K562 (cell line): Measurements from ENCODE around the gene MIER2. TPM values are rescaled to one million over a fixed set of nuclear protein-coding genes. Genes with fewer than 3 reads are reported as not detected.
A peak's percentile ranks its signal among the peaks of the same experiment; 100 is the strongest.

Source experiments
- CEBPG ChIP-seq, 3 experiments: fragments of 200-800 bp in 1 of 3; sonication (Bioruptor generic) in 1 of 3; sonication (generic) in 1 of 3; formaldehyde crosslinking in 1 of 3; IDR thresholded peaks in 2 of 3; conservative IDR thresholded peaks in 1 of 3; 2 replicates each; pipeline versions ENCODE4 v1.6.1 to v1.8.0; 2016 to 2022; ENCODE audit warnings: missing compliant biosample characterization in 2 of 3, missing genetic modification characterization in 2 of 3, mild to moderate bottlenecking in 1 of 3, missing genetic modification reagents in 1 of 3
- KDM4B ChIP-seq, 2 experiments: fragments of 450-650 bp in 1 of 2; sonication (generic) in 1 of 2; IDR thresholded peaks; 2 replicates each; pipeline ENCODE4 v1.6.1; 2016 to 2017; ENCODE audit warnings: borderline replicate concordance in 2 of 2, antibody characterized with exemption in 1 of 2, low read depth in 1 of 2, mild to moderate bottlenecking in 1 of 2
- PRPF4 ChIP-seq: fragments of 200-400 bp; formaldehyde crosslinking; IDR thresholded peaks from one replicate; pipeline ENCODE4 v1.6.1; 2017; ENCODE audit warnings: low read length, low read depth, mild to moderate bottlenecking; ENCODE audit not compliant: insufficient read depth, poor library complexity, severe bottlenecking
- TCF7 ChIP-seq: sonication (generic); IDR thresholded peaks from 2 replicates; pipeline ENCODE4 v1.6.1; 2016; ENCODE audit warnings: antibody characterized with exemption, borderline replicate concordance
- THRAP3 ChIP-seq: fragments of 450-650 bp; IDR thresholded peaks from 2 replicates; pipeline ENCODE4 v1.6.1; 2016; ENCODE audit warnings: mild to moderate bottlenecking, inconsistent platforms, borderline replicate concordance
- polyA plus RNA-seq, 8 experiments: library from polyadenylated mRNA; depleted of rRNA in 4 of 8; stranded (reverse) in 5 of 8; unstranded in 3 of 8; fragments of >200 nt; fragmentation: Nextera tagmentation in 2 of 8; fragmentation: Illumina TruSeq in 1 of 8; extraction: Ambion mirVana in 2 of 8; extraction: Trizol in 1 of 8; gene quantifications; 2 replicates each; pipeline versions ENCODE4 v1.2.1 to v1.2.3, GENCODE V29; 2011 to 2014; ENCODE audit warnings: inconsistent platforms in 1 of 8, missing spikeins in 1 of 8
- total RNA-seq, 7 experiments: library from RNA; depleted of rRNA in 6 of 7; stranded (reverse); fragments of >200 nt in 6 of 7; fragmentation: Illumina TruSeq in 2 of 7; extraction: Trizol in 2 of 7; gene quantifications; 2 replicates each; pipeline versions ENCODE4 v1.2.1 to v1.2.3, GENCODE V29; 2011 to 2021; ENCODE audit warnings: low replicate concordance in 1 of 7
- TF ChIP-seq, protein P1 (sequence below): fragments of 450-650 bp; conservative IDR thresholded peaks from 2 replicates; pipeline ENCODE4 v1.6.1; 2016; ENCODE audit warnings: missing genetic modification characterization, low read depth, mild to moderate bottlenecking, control low read depth, missing compliant biosample characterization
- TF ChIP-seq, protein P2 (sequence below): fragments of 450-650 bp; formaldehyde crosslinking; IDR thresholded peaks from 2 replicates; pipeline ENCODE4 v1.4.0; 2022; ENCODE audit warnings: missing genetic modification characterization
- TF ChIP-seq, protein P3 (sequence below): fragments of 250-450 bp; sonication (Bioruptor Pico); IDR thresholded peaks from 2 replicates; pipeline ENCODE4 v1.8.0; 2022; ENCODE audit warnings: inconsistent platforms, mild to moderate bottlenecking, moderate library complexity, borderline replicate concordance
- TF ChIP-seq, protein P4 (sequence below): sonication (generic); formaldehyde crosslinking; IDR thresholded peaks from 2 replicates; pipeline ENCODE4 v1.8.0; 2022; ENCODE audit warnings: missing genetic modification reagents, mild to moderate bottlenecking, borderline replicate concordance
- TF ChIP-seq, protein P5 (sequence below): fragments of 250-450 bp; sonication (Bioruptor Pico); IDR thresholded peaks from 2 replicates; pipeline ENCODE4 v1.4.0; 2020; ENCODE audit warnings: mild to moderate bottlenecking
- TF ChIP-seq, protein P6 (sequence below): sonication (generic); formaldehyde crosslinking; IDR thresholded peaks from 2 replicates; pipeline ENCODE4 v1.8.1; 2023; ENCODE audit warnings: mild to moderate bottlenecking, missing genetic modification reagents

Gene MIER2
- total and polyA plus RNA-seq, 9 of the 15 experiments (the other 6 are each of a cell fraction or from before 2014, with no cell fraction given) = 0.46 to 34.7 (median 15.6) TPM

DNA sequence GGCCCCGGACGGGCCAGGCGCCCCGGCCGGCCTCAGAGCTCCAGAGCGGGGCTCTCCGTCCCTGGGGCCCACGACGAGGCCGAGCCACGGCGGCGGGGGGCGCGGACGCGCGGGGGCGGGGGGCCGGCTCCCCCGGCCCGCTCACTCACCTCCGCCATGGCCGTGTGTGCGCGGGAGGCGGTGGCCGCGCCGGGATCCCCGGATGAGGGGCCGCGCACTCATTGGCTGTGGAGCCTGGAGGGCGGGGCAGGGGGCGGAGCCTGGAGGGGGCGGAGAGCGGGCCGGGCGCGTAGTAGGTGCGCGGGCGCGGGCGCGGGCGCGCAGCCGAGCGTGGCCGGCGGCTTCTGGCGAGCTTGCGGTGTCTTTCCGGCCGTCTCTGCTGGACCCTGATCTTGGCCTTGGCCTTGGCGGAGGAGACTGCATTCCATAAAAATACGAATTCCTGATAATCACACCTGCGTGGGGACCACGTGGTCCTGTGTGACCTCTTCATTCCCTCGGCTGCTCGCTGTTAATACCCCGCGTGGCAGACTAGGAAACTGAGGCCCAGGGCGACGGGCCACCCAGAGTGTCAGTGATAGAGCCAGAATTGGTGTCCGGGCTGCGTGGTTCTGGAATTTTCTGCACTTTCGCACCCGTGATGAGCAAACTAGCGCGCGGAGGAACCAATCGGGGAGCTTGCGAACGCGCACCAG lies at the start of gene MIER2 (continued):
- TF ChIP-seq, protein P1, sequence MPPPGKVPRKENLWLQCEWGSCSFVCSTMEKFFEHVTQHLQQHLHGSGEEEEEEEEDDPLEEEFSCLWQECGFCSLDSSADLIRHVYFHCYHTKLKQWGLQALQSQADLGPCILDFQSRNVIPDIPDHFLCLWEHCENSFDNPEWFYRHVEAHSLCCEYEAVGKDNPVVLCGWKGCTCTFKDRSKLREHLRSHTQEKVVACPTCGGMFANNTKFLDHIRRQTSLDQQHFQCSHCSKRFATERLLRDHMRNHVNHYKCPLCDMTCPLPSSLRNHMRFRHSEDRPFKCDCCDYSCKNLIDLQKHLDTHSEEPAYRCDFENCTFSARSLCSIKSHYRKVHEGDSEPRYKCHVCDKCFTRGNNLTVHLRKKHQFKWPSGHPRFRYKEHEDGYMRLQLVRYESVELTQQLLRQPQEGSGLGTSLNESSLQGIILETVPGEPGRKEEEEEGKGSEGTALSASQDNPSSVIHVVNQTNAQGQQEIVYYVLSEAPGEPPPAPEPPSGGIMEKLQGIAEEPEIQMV (tag) = no peak
- peak; percentile 75; the same call in 1 of the 2 replicates for TF ChIP-seq THRAP3
- TF ChIP-seq, protein P2, sequence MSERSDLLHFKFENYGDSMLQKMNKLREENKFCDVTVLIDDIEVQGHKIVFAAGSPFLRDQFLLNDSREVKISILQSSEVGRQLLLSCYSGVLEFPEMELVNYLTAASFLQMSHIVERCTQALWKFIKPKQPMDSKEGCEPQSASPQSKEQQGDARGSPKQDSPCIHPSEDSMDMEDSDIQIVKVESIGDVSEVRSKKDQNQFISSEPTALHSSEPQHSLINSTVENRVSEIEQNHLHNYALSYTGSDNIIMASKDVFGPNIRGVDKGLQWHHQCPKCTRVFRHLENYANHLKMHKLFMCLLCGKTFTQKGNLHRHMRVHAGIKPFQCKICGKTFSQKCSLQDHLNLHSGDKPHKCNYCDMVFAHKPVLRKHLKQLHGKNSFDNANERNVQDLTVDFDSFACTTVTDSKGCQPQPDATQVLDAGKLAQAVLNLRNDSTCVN (CRISPR knock-in tag) = no peak
- peak; percentile 23 for TF ChIP-seq PRPF4
- TF ChIP-seq, protein P3, sequence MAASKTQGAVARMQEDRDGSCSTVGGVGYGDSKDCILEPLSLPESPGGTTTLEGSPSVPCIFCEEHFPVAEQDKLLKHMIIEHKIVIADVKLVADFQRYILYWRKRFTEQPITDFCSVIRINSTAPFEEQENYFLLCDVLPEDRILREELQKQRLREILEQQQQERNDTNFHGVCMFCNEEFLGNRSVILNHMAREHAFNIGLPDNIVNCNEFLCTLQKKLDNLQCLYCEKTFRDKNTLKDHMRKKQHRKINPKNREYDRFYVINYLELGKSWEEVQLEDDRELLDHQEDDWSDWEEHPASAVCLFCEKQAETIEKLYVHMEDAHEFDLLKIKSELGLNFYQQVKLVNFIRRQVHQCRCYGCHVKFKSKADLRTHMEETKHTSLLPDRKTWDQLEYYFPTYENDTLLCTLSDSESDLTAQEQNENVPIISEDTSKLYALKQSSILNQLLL (CRISPR knock-in tag) = no peak
- no peak for TF ChIP-seq CEBPG (CRISPR knock-in tag; IDR thresholded peaks at IDR 0.05)
- no peak for TF ChIP-seq CEBPG (tag; conservative IDR thresholded peaks at IDR 0.05 in 1 of 2, IDR thresholded peaks at IDR 0.05 in 1 of 2)
- TF ChIP-seq, protein P4, sequence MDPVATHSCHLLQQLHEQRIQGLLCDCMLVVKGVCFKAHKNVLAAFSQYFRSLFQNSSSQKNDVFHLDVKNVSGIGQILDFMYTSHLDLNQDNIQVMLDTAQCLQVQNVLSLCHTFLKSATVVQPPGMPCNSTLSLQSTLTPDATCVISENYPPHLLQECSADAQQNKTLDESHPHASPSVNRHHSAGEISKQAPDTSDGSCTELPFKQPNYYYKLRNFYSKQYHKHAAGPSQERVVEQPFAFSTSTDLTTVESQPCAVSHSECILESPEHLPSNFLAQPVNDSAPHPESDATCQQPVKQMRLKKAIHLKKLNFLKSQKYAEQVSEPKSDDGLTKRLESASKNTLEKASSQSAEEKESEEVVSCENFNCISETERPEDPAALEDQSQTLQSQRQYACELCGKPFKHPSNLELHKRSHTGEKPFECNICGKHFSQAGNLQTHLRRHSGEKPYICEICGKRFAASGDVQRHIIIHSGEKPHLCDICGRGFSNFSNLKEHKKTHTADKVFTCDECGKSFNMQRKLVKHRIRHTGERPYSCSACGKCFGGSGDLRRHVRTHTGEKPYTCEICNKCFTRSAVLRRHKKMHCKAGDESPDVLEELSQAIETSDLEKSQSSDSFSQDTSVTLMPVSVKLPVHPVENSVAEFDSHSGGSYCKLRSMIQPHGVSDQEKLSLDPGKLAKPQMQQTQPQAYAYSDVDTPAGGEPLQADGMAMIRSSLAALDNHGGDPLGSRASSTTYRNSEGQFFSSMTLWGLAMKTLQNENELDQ (CRISPR knock-in tag) = no peak
- TF ChIP-seq, protein P5, sequence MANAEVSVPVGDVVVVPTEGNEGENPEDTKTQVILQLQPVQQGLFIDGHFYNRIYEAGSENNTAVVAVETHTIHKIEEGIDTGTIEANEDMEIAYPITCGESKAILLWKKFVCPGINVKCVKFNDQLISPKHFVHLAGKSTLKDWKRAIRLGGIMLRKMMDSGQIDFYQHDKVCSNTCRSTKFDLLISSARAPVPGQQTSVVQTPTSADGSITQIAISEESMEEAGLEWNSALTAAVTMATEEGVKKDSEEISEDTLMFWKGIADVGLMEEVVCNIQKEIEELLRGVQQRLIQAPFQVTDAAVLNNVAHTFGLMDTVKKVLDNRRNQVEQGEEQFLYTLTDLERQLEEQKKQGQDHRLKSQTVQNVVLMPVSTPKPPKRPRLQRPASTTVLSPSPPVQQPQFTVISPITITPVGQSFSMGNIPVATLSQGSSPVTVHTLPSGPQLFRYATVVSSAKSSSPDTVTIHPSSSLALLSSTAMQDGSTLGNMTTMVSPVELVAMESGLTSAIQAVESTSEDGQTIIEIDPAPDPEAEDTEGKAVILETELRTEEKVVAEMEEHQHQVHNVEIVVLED (CRISPR knock-in tag) = no peak
- no peak for TF ChIP-seq TCF7
- TF ChIP-seq, protein P6, sequence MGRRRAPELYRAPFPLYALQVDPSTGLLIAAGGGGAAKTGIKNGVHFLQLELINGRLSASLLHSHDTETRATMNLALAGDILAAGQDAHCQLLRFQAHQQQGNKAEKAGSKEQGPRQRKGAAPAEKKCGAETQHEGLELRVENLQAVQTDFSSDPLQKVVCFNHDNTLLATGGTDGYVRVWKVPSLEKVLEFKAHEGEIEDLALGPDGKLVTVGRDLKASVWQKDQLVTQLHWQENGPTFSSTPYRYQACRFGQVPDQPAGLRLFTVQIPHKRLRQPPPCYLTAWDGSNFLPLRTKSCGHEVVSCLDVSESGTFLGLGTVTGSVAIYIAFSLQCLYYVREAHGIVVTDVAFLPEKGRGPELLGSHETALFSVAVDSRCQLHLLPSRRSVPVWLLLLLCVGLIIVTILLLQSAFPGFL (CRISPR knock-in tag) = no peak
- TF ChIP-seq KDM4B (IDR thresholded peaks at IDR 0.05; ENCODE audit: borderline replicate concordance in 2 of 2, low read depth in 1 of 2) = peak in 1 of 2 experiments; percentile 33; a peak in 1 of 4 replicates
